ENCODE measurements around the gene MED22.

DNA sequence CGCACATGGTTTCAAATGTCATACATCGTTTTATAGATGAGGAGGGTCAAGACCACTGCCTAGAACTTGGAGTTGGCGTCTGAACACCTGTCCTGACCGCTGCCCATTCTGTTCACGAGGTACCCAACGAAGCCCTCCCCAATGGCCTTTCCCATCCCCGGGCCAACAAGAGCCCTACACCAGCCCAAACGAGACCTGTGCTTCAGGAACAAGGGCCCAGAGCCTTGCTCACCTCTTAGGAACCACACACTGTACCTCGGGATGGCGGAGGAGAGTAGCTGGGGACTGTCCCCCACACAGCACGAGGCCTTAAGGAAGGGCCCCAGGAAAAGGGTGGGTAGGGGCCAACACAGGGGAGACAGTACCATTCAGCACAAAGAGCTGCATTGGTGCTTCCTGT lies 14.9 kb downstream of the MED22 start:
- TF ChIP-seq, protein P1, sequence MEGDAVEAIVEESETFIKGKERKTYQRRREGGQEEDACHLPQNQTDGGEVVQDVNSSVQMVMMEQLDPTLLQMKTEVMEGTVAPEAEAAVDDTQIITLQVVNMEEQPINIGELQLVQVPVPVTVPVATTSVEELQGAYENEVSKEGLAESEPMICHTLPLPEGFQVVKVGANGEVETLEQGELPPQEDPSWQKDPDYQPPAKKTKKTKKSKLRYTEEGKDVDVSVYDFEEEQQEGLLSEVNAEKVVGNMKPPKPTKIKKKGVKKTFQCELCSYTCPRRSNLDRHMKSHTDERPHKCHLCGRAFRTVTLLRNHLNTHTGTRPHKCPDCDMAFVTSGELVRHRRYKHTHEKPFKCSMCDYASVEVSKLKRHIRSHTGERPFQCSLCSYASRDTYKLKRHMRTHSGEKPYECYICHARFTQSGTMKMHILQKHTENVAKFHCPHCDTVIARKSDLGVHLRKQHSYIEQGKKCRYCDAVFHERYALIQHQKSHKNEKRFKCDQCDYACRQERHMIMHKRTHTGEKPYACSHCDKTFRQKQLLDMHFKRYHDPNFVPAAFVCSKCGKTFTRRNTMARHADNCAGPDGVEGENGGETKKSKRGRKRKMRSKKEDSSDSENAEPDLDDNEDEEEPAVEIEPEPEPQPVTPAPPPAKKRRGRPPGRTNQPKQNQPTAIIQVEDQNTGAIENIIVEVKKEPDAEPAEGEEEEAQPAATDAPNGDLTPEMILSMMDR (IDR thresholded peaks at IDR 0.05) = no peak
- no peak for TF ChIP-seq POLR2A (IDR thresholded peaks at IDR 0.05)
